Kasumi-1 (cell line): ENCODE results near the gene SP3.

Experiments
- DNase-seq, 2 experiments: peaks; one replicate each; lab custom pipeline; 2025; lab: John Stamatoyannopoulos, UW

SP3 gene

GRCh38 chr2:173965372-173966025 is at the start of gene SP3:
Gene SP3 (minus strand): TSS chr2:173965373. CDS start chr2:173965171, 202 bp downstream.
- peak; percentile 97 to 99 for DNase-seq

- no peak for DNase-seq
Observed at GRCh38 chr2:174014699-174015070, 49.5 kb upstream of the SP3 start.

GRCh38 chr2:174014011-174014698 is 49.0 kb upstream of the SP3 start:
- DNase-seq = no peak

GRCh38 chr2:174013315-174013751 is 48.2 kb upstream of the SP3 start:
- no peak for DNase-seq

- DNase-seq = no peak
Observed at GRCh38 chr2:174012347-174013314, 47.5 kb upstream of the SP3 start.

- no peak for DNase-seq
Observed at GRCh38 chr2:174011796-174012195, 46.6 kb upstream of the SP3 start.

- no peak for DNase-seq
Observed at GRCh38 chr2:174011173-174011572, 46.0 kb upstream of the SP3 start.

- DNase-seq = no peak
Observed at GRCh38 chr2:174009488-174010223, 44.5 kb upstream of the SP3 start.

GRCh38 chr2:174008720-174009119 is 43.5 kb upstream of the SP3 start:
- DNase-seq = no peak

GRCh38 chr2:174007010-174007409 is 41.8 kb upstream of the SP3 start:
- DNase-seq = no peak

GRCh38 chr2:174005801-174006419 is 40.7 kb upstream of the SP3 start:
- DNase-seq = no peak

- no peak for DNase-seq
Observed at GRCh38 chr2:174004905-174005605, 39.9 kb upstream of the SP3 start.

GRCh38 chr2:174003720-174004695 is 38.8 kb upstream of the SP3 start:
- DNase-seq = no peak

GRCh38 chr2:174002679-174003078 is 37.5 kb upstream of the SP3 start:
- no peak for DNase-seq

- DNase-seq = no peak
Observed at GRCh38 chr2:174001107-174001506, 35.9 kb upstream of the SP3 start.

GRCh38 chr2:173999724-174000123 is 34.6 kb upstream of the SP3 start:
- DNase-seq = no peak

GRCh38 chr2:173999272-173999671 is 34.1 kb upstream of the SP3 start:
- DNase-seq = no peak

GRCh38 chr2:173998386-173998785 is 33.2 kb upstream of the SP3 start:
- peak; percentile 64 to 70 for DNase-seq

- DNase-seq = peak; percentile 55 to 60
Observed at GRCh38 chr2:173997753-173998152, 32.6 kb upstream of the SP3 start.

- peak; percentile 99 for DNase-seq
Observed at GRCh38 chr2:173997269-173997668, 32.1 kb upstream of the SP3 start.
